GM18868 (cell line): ENCODE data around the gene SNCB.

Experiments used
- ATAC-seq: cut with Tn5 transposase; IDR thresholded peaks from one replicate; pipeline ENCODE4 v1.9.1; 2021; ENCODE audit warnings: mild to moderate bottlenecking, moderate library complexity; ENCODE audit not compliant: unreplicated experiment

Gene SNCB

DNA sequence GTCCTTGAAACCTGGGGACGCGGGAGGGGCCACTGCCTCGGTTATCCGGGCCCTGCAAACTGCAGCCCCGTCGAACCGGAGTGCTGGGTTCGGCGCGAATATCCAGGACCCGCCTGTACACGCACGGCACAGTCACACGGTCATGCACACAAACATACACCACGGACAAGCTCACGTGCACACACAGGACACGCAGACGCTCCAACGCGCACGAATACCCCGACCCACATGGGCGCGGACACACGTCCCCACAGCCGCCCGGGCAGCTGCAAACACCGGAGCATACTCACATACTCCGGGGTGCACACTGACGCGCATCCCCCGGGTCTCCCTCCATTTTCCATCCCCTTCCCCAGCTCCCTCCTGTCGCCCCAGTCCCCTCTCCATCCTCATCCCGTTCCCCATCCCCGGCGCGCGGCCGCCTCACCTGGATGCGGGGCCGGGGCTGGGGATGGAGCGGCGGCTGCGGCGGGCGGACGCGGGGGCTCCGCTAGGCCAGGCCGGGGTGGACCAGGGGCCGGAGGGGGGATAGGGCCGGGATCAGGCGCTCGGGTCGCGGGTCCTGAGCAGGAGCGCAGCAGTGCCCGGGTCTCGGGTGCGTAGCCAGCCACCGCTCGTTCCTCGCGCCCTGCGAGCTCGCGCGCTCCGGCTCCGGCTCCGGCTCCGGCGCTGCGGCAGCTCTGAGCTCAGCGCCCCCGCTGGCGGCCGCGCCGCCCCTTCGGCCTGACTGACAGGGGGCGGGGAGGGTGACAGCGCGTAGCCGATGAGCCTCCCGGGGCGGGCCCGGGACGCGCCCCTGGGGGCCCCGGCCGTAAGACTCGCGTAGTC is at the start of gene SNCB, which contains the start of gene EIF4E1B:
Gene SNCB, minus strand, starts transcription at position 682 of the 828 bp plus-strand sequence. CDS start 880 bp downstream, outside the sequence.
Gene EIF4E1B, plus strand, starts transcription at position 823 of the 828 bp plus-strand sequence. CDS start 12,113 bp downstream, outside the sequence.
- no peak for ATAC-seq

GRCh38 chr5:176679365-176680225 is 49.3 kb upstream of the SNCB start:
- no peak for ATAC-seq

- no peak for ATAC-seq
Observed at GRCh38 chr5:176678584-176678983, 48.2 kb upstream of the SNCB start.

GRCh38 chr5:176677209-176677939 is 47.0 kb upstream of the SNCB start:
- no peak for ATAC-seq

GRCh38 chr5:176676361-176676824 is 46.1 kb upstream of the SNCB start:
- peak; percentile 66 for ATAC-seq

DNA sequence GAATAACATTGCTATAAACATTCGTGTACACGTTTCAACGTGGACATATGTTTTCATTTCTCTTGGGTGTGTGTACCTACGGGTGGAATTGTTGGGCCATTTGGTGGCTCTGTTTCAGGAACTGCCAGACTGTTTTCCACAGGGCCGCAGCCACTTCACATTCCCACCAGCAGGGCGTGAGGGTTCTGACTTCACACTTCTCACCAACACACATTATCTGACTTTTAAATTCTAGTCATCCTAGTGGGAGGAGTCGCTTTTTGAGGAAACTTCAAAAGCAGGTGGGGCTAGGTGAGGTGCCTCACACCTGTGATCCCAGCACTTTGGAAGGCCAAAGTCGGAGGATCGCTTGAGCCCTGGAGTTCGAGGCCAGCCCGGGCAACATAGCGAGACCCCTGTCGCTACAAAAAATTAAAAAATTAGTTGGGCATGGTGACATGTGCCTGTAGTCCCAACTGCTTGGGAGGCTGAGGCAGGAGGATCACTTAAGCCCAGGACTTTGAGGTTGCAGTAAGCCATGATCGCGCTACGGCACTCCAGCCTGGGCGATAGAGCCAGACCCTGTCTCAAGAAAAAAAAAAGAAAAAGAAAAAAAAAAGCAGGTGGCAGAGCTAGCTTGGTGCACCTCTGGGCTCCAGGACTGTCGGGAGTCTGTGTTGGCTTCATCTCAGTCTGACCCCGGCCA is 45.5 kb upstream of the SNCB start:
- ATAC-seq, result no peak

DNA sequence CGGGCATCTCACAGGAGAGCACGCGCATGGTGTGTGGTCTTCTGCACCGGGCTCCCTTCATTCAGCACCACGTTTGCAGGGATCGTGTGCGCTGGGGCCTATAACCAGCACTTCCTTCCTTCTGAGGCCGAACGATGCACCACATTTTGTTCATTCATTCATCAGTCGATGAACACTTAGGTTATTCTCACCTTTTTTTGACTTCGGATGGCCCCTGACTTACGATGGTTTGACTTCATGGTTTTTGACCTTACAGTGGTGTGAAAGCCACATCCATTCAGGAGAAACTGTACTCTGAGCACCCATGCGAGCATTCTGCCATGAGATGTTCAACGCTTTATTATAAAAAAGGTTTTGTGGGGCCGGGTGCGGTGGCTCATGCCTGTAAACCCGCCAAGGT is 44.5 kb upstream of the SNCB start:
- no peak for ATAC-seq

- ATAC-seq, result no peak
Observed at GRCh38 chr5:176673651-176674583, 43.6 kb upstream of the SNCB start.

DNA sequence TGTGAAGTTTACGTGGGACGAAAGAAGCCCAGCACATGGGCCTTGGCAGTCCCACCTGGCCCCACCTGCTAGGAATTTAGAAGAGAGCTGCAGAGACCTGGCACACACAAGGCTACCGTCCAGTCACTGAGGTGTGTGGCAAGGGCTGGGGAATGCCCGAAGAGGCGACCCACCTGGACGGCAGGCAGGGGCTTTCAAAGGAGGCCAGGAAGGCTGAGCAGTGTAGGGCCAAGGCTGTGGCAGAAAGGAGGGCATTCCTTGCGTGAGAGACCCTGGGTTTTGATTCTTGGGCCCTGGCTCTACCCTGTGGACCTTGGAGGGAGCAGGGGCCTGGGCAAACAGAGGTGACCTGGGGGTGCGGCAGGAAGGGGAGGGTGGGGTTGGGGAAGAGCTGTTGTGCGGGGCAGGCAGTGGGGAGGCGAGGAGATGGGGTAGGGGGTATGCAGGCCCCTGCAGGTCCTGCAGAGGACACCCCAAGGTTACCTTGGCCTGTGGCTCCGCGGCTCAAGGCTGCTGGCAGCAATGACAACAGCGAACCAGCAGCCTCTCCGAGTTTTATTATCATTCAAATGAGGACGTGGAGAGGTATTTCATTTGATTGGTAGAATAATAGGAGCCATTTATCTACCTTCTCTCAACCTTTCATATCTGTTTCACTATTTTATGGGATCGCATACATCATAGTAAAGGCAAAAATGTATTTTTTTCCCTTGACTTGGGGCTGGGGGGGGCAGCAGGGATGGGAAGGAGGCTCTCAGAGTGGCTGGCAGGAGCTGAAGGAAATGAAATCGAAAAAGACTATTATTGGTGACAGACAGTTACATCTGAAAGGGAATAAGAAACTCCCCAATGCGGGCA is 41.8 kb upstream of the SNCB start:
- ATAC-seq, result no peak

- no peak for ATAC-seq
Observed at GRCh38 chr5:176671399-176671798, 41.1 kb upstream of the SNCB start.

GRCh38 chr5:176670449-176670848 is 40.1 kb upstream of the SNCB start:
- no peak for ATAC-seq

GRCh38 chr5:176667637-176668036 is 37.3 kb upstream of the SNCB start:
- no peak for ATAC-seq

DNA sequence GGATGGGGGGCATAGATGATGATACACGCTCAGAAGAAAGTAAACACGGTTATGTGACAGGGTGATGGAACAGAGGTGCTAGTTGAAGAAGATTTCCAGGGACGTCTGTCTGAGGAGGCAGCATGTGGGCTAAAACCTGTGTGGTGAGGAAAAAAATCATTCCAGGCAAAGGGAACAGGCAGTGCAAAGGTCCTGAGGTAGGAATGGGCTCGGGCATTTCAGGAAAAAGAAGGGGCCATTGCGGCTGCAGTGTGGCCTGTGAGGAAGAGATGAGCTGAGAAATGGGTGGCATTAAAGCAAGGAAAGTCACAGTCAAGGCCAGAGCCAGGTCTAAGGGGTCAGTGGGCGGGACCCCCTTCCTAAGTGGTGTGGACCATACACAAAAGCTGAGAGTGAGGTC is 35.2 kb upstream of the SNCB start:
- ATAC-seq, result no peak

GRCh38 chr5:176664886-176665285 is 34.6 kb upstream of the SNCB start:
- ATAC-seq, result no peak

DNA sequence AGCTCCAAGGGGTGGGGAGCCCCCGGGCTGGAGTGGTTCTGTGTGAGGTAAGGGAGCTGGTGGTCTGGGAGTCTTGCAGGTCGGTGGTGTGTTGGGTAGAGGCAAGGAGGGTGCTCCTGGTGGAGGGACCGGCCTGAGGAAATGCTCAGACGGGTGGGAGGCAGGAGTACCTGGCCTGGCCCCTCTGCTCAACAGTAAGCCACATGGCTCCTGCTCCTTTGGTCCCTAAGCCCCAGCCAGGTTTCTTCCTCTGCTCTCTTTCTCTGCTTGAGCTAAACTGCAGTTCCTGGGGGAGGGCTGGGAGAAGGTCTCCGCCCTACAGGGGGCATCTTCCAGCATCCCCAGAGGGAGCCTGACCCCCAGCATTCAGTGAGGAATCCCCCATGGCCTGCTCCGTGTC is 34.1 kb upstream of the SNCB start:
- ATAC-seq, result no peak

DNA sequence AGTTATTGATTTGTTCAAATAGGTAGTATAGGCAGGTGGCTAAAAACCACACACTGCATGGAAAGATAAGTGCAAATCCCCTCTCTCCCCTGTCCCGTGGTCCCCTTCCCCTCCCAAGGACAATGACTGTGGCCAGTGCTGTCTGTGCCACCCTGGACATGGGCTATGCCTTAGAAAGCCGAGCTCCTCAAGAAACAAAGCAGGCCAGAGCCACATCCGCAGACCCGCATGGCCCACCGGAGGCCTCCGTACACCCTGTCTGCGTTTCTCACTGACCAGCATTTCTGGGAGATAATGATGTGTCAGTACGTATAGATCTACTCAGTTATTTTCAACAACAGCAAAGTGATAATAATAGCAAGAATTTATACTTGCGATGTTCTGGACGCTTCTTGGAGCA is 33.2 kb upstream of the SNCB start:
- ATAC-seq, result no peak

GRCh38 chr5:176662371-176663333 is 32.3 kb upstream of the SNCB start:
- no peak for ATAC-seq
